T-helper 1 cell treated with Interleukin-12 subunit alpha and Interleukin-12 subunit beta and Interleukin-4 antibody, amounts not matched to agents 30 ng/mL and 1 ng/mL, for 36 hours (primary cell): ENCODE measurements around the gene DIDO1. TPM values are rescaled to one million over a fixed set of nuclear protein-coding genes. Genes with fewer than 3 reads are reported as not detected.
"Not testable (repeated sequence)": the region's sequence is repeated elsewhere in the genome, so short reads cannot be mapped to it uniquely, and the experiment has no call there.

Experiments used
- intact Hi-C: fragments of 100-400 bp; cut with micrococcal nuclease; formaldehyde crosslinking; loops from one replicate; pipeline ENCODE4 v1.15.1; 2024
- total RNA-seq: library from RNA; stranded (reverse); gene quantifications from 2 replicates; pipeline ENCODE4 v1.2.3, GENCODE V29; 2022

Gene DIDO1
- total RNA-seq, 1 donor from 2014 or later = 72.3 TPM

GRCh38 chr20:62962891-62963613 lies 36.7 kb upstream of the DIDO1 start:
- intact Hi-C loops = no loop called here

GRCh38 chr20:62962221-62962879 lies 36.0 kb upstream of the DIDO1 start:
- intact Hi-C loops = no loop called here

- intact Hi-C loops = no loop called here
These were observed 35.5 kb upstream of the DIDO1 start for GRCh38 chr20:62961799-62962198.

GRCh38 chr20:62961310-62961783 lies 35.0 kb upstream of the DIDO1 start:
- intact Hi-C loops = no loop called here

- intact Hi-C loops = not testable (repeated sequence)
These were observed 34.4 kb upstream of the DIDO1 start for GRCh38 chr20:62960446-62961309.

- intact Hi-C loops = no loop called here
These were observed 33.7 kb upstream of the DIDO1 start for GRCh38 chr20:62959998-62960436.

- intact Hi-C loops = no loop called here
These were observed 33.0 kb upstream of the DIDO1 start for GRCh38 chr20:62959101-62959971.

- intact Hi-C loops = no loop called here
These were observed 32.2 kb upstream of the DIDO1 start for GRCh38 chr20:62958388-62959100.

- intact Hi-C loops = no loop called here
These were observed 31.1 kb upstream of the DIDO1 start for GRCh38 chr20:62957136-62958117.

- intact Hi-C loops = no loop called here
These were observed 30.3 kb upstream of the DIDO1 start for GRCh38 chr20:62956387-62957135.

- intact Hi-C loops = no loop called here
These were observed 29.4 kb upstream of the DIDO1 start for GRCh38 chr20:62955519-62956386.

GRCh38 chr20:62953839-62954703 lies 27.8 kb upstream of the DIDO1 start:
- intact Hi-C loops = loop anchor here (1.0 kb wide), 3 partner anchors 16 to 54 kb away; partner anchors contain the start of genes DIDO1 and GID8

GRCh38 chr20:62952968-62953838 lies 26.9 kb upstream of the DIDO1 start:
- intact Hi-C loops = no loop called here

- intact Hi-C loops = no loop called here
These were observed 26.2 kb upstream of the DIDO1 start, which contains the start of gene SLC17A9 for GRCh38 chr20:62952373-62952967. Gene SLC17A9 (plus strand): TSS chr20:62952709. CDS start chr20:62952831, 122 bp downstream.
